Measurements from ENCODE around the gene DPM1.

DNA sequence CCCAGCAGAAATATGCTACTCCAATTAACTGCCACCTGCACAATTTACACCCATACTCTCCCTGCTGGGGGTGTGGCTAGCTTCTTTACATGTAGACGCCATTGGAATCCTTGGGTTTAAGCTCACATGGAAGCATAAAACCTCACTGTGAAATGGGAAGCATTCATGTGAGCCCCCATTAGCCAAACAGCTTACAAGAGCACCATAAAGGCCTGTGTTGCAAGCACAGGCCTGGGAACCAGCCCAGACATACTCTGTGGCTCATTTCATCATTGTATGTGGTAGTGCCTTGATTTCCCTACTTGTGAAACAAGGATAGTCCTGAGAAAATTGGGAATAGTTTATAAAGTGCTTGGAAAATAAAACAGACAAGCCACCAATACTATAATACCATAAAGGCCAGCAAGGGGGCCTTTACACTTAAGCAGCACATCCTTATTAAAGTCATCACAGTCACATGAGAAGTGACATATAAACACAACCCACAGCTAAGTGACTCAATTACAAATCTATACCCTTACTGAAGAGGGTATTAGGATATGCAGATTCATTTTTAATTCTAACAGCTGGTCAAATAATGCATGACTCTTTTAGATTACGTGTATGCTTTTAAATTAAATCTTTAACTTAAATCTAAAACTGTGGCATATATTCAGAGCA is 33.9 kb downstream of the DPM1 start:
- TF ChIP-seq, protein P1, sequence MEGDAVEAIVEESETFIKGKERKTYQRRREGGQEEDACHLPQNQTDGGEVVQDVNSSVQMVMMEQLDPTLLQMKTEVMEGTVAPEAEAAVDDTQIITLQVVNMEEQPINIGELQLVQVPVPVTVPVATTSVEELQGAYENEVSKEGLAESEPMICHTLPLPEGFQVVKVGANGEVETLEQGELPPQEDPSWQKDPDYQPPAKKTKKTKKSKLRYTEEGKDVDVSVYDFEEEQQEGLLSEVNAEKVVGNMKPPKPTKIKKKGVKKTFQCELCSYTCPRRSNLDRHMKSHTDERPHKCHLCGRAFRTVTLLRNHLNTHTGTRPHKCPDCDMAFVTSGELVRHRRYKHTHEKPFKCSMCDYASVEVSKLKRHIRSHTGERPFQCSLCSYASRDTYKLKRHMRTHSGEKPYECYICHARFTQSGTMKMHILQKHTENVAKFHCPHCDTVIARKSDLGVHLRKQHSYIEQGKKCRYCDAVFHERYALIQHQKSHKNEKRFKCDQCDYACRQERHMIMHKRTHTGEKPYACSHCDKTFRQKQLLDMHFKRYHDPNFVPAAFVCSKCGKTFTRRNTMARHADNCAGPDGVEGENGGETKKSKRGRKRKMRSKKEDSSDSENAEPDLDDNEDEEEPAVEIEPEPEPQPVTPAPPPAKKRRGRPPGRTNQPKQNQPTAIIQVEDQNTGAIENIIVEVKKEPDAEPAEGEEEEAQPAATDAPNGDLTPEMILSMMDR (IDR thresholded peaks at IDR 0.05), result no peak
- no peak for TF ChIP-seq POLR2AphosphoS5 (IDR thresholded peaks at IDR 0.05)
